Measurements from ENCODE around the gene PLPPR4. TPM values are rescaled to one million over a fixed set of nuclear protein-coding genes. Genes with fewer than 3 reads are reported as not detected.
"Not testable (repeated sequence)": the region's sequence is repeated elsewhere in the genome, so short reads cannot be mapped to it uniquely, and the experiment has no call there.

Gene PLPPR4
- total RNA-seq, 4 donors from 2014 or later = 1.6 to 5.1 (median 1.9) TPM

GRCh38 chr1:99279525-99279924 lies 15.2 kb downstream of the PLPPR4 start:
- 22% methylated on average over 4 of the region's 4 CpGs for WGBS, 2 donors
- no peak for DNase-seq (ENCODE audit: low spot score in 2 of 2)

GRCh38 chr1:99281105-99281504 lies 16.8 kb downstream of the PLPPR4 start:
- no peak for DNase-seq (ENCODE audit: low spot score in 2 of 2)
- intact Hi-C loops (cut with DNase I; ENCODE audit: low total_unique reads) = no loop called here
- no peak overlapping the region for H3K4me3 ChIP-seq (ENCODE audit: low read depth, poor library complexity, severe bottlenecking)
- TF ChIP-seq POLR2A (IDR thresholded peaks at IDR 0.05) (no peak), CTCF (IDR thresholded peaks at IDR 0.05) (no peak)

More at GRCh38 chr1:99279525-99279924, 15.2 kb downstream of the PLPPR4 start:
- no peak overlapping the region for H3K4me3 ChIP-seq (ENCODE audit: low read depth, poor library complexity, severe bottlenecking)
- intact Hi-C loops (cut with DNase I; ENCODE audit: low total_unique reads) = no loop called here
- TF ChIP-seq POLR2A (IDR thresholded peaks at IDR 0.05) (no peak), CTCF (IDR thresholded peaks at IDR 0.05) (no peak)

GRCh38 chr1:99282536-99282935 lies 18.2 kb downstream of the PLPPR4 start:
- intact Hi-C loops (cut with DNase I; ENCODE audit: low total_unique reads) = no loop called here
- DNase-seq (ENCODE audit: low spot score in 2 of 2) = no peak
- H3K4me3 ChIP-seq (ENCODE audit: low read depth, poor library complexity, severe bottlenecking) = no peak overlapping the region
- TF ChIP-seq CTCF (IDR thresholded peaks at IDR 0.05) = no peak
- no peak for TF ChIP-seq POLR2A (IDR thresholded peaks at IDR 0.05)
- WGBS, 2 donors = 39 to 49% methylated on average over 3 of the region's 3 CpGs

- peak in 1 of 2 donors; percentile 69 for DNase-seq (ENCODE audit: low spot score in 2 of 2)
- 94 to 95% methylated on average over 18 of the region's 18 CpGs for WGBS, 2 donors
- H3K4me3 ChIP-seq (ENCODE audit: low read depth, poor library complexity, severe bottlenecking); intact Hi-C loops (cut with DNase I; ENCODE audit: low total_unique reads): not testable (repeated sequence)
Measured at GRCh38 chr1:99283521-99283920, 19.2 kb downstream of the PLPPR4 start.

- no peak for TF ChIP-seq POLR2A (IDR thresholded peaks at IDR 0.05)
- no peak for TF ChIP-seq CTCF (IDR thresholded peaks at IDR 0.05)
- 71 to 73% methylated on average over 6 of the region's 6 CpGs for WGBS, 2 donors
- intact Hi-C loops (cut with DNase I; ENCODE audit: low total_unique reads) = no loop called here
- no peak overlapping the region for H3K4me3 ChIP-seq (ENCODE audit: low read depth, poor library complexity, severe bottlenecking)
- DNase-seq (ENCODE audit: low spot score in 2 of 2) = no peak
Measured at GRCh38 chr1:99292886-99293285, 28.6 kb downstream of the PLPPR4 start.

GRCh38 chr1:99297923-99298322 lies 33.6 kb downstream of the PLPPR4 start:
- H3K4me3 ChIP-seq (ENCODE audit: low read depth, poor library complexity, severe bottlenecking) = no peak overlapping the region
- WGBS, 2 donors = 92 to 93% methylated on average over 2 of the region's 2 CpGs
- intact Hi-C loops (cut with DNase I; ENCODE audit: low total_unique reads) = no loop called here
- TF ChIP-seq POLR2A (IDR thresholded peaks at IDR 0.05) (no peak), CTCF (IDR thresholded peaks at IDR 0.05) (no peak)
- no peak for DNase-seq (ENCODE audit: low spot score in 2 of 2)
